HG02763 (cell line): ENCODE data around the gene YJEFN3.

Experiments used
- ATAC-seq: cut with Tn5 transposase; IDR thresholded peaks from one replicate; pipeline ENCODE4 v1.9.1; 2021; ENCODE audit warnings: mild to moderate bottlenecking, moderate library complexity; ENCODE audit not compliant: unreplicated experiment

Gene YJEFN3

DNA sequence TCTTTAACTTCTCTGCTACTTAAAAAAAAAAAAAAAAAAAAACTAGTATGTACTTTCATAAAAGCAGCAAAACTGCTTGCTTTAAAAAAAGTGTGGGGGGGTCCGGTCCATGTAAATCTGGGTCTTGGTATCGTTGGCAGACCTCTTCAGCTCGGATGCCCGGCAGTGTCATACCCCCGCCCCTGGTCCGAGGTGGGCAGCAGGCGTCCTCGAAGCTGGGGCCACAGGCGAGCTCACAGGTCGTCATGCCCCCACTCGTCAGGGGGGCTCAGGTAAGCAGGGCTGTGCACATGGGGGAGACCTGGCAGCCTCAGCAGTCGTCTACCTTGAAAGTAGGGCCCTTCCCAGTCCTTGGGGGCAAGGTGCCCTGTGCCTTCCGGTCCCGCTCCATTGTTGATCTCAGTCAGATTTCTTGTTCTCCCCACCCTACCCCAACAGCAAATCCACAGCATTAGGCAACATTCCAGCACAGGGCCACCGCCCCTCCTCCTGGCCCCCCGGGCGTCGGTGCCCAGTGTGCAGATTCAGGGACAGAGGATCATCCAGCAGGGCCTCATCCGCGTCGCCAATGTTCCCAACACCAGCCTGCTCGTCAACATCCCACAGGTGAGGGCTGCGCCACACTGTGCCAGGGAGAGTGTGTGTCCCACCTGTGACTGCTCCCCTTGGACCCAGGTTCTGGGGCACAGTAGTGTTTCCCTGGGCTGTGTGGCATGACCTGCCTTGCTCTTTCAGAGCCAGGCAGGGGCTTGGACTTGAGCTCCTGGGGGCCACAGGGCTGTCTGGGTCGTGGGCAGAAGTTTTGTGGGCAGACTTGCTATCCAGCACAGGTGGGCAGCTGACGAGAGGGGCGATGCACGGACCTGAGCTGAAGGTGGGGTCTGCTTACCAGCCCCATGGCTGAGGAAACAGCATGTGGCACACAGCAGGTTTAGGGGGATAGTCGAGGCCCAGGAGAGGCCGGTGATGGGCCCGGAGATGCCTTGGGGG lies 32.8 kb upstream of the YJEFN3 start:
- ATAC-seq: no peak

DNA sequence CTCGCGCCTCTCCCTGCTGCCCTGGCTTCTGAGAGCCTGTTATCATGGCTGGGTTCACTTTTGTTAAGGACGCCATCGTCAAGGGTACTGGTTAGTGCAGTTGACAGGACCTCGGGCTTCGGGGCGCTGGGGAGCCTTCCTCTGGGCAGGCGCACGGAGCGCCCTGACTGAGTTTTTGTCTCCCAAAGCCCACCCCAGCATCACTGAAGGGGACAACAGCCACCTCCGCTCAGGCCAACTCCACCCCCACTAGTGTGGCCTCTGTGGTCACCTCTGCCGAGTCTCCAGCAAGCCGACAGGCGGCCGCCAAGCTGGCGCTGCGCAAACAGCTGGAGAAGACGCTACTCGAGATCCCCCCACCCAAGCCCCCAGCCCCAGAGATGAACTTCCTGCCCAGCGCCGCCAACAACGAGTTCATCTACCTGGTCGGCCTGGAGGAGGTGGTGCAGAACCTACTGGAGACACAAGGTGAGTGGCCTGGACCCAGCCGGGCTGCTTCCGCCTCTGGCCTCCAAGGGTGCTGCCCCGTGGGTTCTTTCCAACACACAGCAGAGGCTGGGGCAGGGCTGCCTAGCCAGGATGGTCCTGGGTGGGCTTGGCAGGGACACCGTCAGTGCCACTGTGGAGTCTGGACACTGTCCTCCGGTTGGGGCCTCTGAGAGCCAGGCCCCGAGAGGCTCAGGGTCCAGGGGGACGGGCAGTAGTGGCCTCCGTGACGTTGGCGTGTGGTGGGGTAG lies 30.3 kb upstream of the YJEFN3 start:
- ATAC-seq: no peak

DNA sequence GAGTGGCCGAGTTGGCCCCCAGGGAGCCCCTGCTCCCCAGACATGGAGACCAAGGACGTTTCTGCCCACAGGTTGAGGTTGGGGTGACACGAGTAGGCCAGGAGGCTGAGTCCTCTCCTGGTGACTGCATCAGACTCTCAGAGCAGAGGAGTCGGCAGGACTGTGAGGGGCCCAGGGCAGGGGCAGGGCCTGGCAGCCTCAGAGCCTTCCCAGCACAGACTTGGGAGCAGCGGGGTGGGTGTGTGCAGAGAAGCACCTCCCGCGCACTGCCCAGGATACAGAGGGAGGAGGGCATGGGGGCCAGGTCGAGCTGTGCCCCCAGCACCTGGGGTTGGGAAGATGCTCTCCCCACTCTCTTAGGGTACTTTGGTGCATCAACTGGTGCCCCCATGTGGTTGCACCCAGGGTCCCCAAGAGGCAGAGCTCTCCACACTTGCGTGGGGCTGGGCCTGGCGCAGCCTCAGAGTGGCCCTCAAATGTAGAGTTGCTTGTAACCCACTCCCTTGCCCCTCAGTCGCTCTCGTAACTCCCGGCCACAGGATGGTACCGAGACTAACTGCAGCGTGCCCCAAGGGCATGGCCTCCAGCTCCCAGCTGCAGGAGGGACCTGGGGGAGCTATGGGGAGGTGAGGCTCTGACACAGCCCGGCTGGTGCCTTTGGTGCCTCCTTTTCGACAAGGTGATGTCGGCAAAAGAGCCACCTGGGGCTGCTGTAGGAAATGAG lies 29.3 kb upstream of the YJEFN3 start:
- ATAC-seq: no peak

DNA sequence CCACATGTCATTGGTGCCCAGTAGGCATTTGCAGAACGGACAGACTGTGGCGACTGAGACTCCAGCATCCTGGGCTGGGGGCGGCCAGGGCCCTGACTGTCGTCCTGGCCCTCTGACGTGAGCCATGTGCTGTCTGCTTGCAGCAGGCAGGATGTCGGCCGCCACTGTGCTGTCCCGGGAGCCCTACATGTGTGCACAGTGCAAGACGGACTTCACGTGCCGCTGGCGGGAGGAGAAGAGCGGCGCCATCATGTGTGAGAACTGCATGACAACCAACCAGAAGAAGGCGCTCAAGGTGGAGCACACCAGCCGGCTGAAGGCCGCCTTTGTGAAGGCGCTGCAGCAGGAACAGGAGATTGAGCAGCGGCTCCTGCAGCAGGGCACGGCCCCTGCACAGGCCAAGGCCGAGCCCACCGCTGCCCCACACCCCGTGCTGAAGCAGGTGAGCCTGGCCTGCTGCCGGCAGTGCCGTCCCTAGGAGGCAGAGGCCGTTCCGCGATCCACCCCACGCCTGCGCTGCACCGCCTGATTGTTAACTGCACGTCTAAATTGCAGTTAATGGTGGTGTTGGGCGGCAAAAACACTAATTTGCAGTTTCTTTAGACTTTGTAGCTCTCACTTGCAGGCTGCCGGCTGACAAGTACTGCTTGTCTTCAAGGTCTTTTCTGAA lies 27.6 kb upstream of the YJEFN3 start:
- ATAC-seq: no peak

- ATAC-seq: no peak
Observed at GRCh38 chr19:19501798-19502197, 26.9 kb upstream of the YJEFN3 start.

DNA sequence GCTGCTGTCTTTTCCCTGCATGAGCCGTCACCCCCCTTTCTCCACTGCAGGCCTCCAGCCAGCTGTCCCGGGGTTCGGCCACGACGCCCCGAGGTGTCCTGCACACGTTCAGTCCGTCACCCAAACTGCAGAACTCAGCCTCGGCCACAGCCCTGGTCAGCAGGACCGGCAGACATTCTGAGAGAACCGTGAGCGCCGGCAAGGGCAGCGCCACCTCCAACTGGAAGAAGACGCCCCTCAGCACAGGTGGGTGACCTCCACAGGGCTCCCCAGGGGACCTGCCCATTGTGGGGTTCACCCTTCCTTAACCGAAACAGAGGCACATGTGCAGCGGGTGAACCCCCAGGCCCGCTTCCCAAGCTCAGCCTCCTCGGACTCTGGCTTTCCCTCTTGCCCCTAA lies 26.4 kb upstream of the YJEFN3 start:
- no peak for ATAC-seq

GRCh38 chr19:19502808-19503602 lies 25.7 kb upstream of the YJEFN3 start:
- ATAC-seq: no peak

GRCh38 chr19:19504754-19505668 lies 23.7 kb upstream of the YJEFN3 start:
- ATAC-seq: no peak

DNA sequence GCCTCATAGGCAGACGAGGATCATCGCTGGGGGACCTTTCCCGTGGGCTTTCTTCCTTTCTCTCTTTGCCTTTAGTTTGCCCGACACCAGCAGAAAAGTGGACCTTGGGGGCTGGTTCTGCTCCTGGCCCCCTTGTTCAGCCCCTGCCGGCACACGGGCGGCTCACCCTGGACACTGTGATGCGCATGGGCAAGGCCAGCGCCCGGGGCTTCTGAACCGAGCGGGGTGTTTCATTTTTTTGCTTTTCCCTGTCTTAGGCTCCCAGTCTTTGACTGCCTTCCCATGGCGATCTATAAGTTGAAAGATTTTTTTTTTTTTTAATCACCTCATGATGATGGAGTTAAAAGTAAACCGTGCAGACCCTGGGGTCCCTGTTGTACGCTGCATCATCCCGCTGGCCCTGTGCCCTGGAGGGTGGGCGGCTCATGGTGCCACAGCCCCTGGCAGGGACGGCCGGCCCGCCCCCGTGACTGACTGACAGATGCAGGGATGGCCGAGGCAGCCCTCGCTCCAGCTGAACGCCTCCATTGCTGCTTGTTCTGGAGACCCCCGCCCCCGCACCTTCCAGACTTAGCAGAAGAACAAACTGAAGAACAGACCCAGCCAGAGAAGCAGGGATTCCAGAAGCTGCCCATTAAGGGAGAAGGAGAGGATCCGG lies 22.9 kb upstream of the YJEFN3 start:
- ATAC-seq: no peak

GRCh38 chr19:19506592-19506991 lies 22.1 kb upstream of the YJEFN3 start:
- no peak for ATAC-seq

DNA sequence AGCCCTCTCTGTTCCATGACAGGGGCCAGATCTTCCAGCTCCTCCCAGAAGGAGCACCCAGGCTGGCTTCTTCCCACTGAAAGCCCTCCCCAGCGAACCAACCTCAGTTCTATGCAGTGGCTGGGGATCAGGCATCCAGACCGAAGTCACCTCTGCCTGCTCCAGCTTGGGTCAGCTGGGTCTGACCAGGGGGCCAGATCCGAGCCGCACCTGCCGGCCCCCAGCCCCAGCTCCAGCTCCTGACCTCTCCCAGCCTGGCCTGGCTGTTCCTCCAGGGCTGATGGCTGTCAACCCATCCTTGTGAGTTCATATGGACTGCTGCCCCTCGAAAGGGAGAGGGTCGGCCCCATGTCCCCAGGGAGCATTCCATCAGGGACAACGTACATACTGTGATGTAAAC lies 21.4 kb upstream of the YJEFN3 start:
- no peak for ATAC-seq

- ATAC-seq: no peak
Observed at GRCh38 chr19:19508217-19508616, 20.5 kb upstream of the YJEFN3 start.

DNA sequence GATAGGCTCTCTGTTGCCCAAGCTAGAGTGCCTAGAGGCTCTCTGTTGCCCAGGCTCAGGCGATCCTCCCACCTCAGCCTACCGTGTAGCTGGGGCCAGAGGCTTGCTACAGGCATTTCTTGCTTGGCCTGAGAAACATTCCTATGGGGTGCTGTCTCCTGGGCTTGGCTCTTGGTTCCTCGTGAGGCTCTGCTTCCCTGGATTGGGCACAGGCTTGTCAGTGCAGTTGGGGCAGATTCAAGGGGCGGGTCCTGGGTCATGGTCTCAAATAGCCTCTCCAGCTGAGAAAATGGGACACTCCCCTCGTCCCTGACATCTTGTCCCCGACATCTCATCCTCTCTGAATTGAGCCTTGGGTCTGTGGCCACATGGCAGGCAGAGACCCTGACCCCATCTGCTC lies 18.3 kb upstream of the YJEFN3 start:
- ATAC-seq: no peak

DNA sequence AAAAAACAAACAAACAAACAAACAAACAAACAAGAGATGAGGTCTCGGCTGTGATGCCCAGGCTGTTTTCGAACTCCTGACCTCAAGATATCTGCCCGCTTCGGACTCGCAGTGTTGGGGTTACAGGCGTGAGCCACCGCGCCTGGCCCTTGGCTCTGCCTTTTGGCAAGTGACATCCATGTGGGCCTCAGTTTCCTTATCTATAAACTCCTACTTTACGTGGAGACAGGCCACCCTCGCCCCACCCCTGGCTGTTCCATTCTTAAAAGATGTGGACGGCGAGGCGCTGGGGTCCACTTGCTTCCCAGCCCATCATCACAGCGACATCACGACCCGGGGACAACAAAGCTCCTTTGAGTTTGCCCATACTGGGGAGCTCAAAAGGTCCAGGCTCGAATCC lies 15.0 kb upstream of the YJEFN3 start:
- no peak for ATAC-seq

- ATAC-seq: no peak
Observed at GRCh38 chr19:19514215-19514657, 14.5 kb upstream of the YJEFN3 start.

GRCh38 chr19:19514881-19515641 lies 13.7 kb upstream of the YJEFN3 start, which contains the start of gene TSSK6:
TSS of gene TSSK6 (minus strand) at chr19:19515548. CDS start at chr19:19515427, 121 bp downstream.
- ATAC-seq: no peak
